H1 (cell line): ENCODE results near the gene BSG. TPM values are rescaled to one million over a fixed set of nuclear protein-coding genes. Genes with fewer than 3 reads are reported as not detected.

ENCODE experiments used
- MAFK ChIP-seq: IDR thresholded peaks from 2 replicates; pipeline ENCODE4 v1.6.1; 2012; ENCODE audit warnings: low read depth, mild to moderate bottlenecking, improper control_type of control experiment, low read length
- polyA plus RNA-seq, 7 experiments: library from polyadenylated mRNA; depleted of rRNA in 3 of 7; stranded (reverse) in 5 of 7; unstranded in 2 of 7; fragments of >200 nt in 5 of 7; fragments of 200-250 nt in 2 of 7; gene quantifications; 1 replicate in 5 of 7; 2 replicates in 1 of 7; 4 replicates in 1 of 7; pipeline versions ENCODE4 v1.2.1 to v1.2.3, GENCODE V29; 2011 to 2013; ENCODE audit warnings: missing spikeins in 2 of 7, mixed read lengths in 2 of 7
- total RNA-seq: library from RNA; stranded (reverse); fragmentation: NEBNext Ultra II Directional; extraction: Animal tissue kit (Norgen Biotek cat#: 25700); gene quantifications from 2 replicates; pipeline ENCODE4 v1.2.1, GENCODE V29; 2021

Gene BSG
- total and polyA plus RNA-seq, 2 of the 8 experiments (the other 6 are each of a cell fraction or from before 2014, with no cell fraction given), result 726 to 1,055 TPM

- no peak for TF ChIP-seq MAFK
Measured at GRCh38 chr19:609004-609346, 36.6 kb downstream of the BSG start (continued).
